GM10266 (cell line): Measurements from ENCODE around the gene ABCA7.
A peak's percentile ranks its signal among the peaks of the same experiment; 100 is the strongest.

Experiments used
- DNase-seq: peaks from one replicate; pipeline ENCODE4 v3.0.0; 2012; ENCODE audit errors: extremely low spot score
- CTCF ChIP-seq: IDR thresholded peaks from 2 replicates; pipeline ENCODE4 v1.5.1; 2012; ENCODE audit warnings: mild to moderate bottlenecking, low read depth; ENCODE audit not compliant: control insufficient read depth, insufficient read depth; ENCODE audit errors: missing control alignments

Gene ABCA7

DNA sequence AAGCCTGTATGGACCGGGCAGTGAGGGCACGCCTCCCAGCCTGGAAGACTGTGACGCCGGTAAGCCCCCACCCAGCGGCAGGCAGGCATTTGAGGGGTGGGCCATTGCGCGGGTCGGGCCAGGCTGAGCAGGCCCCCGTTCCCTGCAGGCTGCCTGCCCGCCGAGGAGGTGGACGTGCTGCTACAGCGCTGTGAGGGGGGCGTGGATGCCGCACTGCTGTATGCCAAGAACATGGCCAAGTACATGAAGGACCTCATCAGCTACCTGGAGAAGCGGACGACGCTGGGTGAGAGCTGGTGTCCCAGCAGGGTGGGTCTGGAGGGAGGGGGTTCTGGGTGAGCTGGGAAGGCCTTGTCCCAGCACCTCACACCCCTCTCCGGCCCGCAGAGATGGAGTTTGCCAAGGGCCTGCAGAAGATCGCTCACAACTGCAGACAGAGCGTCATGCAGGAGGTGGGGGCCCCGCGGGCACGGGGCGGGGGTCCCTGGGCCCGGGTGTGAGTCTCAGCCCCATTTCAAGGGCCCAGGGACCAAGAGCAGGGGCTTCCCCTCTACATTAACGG, 34.1 kb downstream of the ABCA7 start:
- no peak for DNase-seq
- no peak for TF ChIP-seq CTCF

GRCh38 chr19:1074544-1075283, 34.8 kb downstream of the ABCA7 start:
- peak; percentile 98 for DNase-seq

GRCh38 chr19:1076046-1076386, 36.1 kb downstream of the ABCA7 start:
- no peak for DNase-seq
- TF ChIP-seq CTCF, result no peak

More at GRCh38 chr19:1074544-1075283, 34.8 kb downstream of the ABCA7 start:
- TF ChIP-seq CTCF, result no peak

- TF ChIP-seq CTCF, result no peak
- DNase-seq, result peak; percentile 96
Observed at GRCh38 chr19:1076951-1077350, 37.0 kb downstream of the ABCA7 start.

- DNase-seq, result no peak
- no peak for TF ChIP-seq CTCF
Observed at GRCh38 chr19:1079566-1080111, 39.7 kb downstream of the ABCA7 start.

- DNase-seq, result no peak
- no peak for TF ChIP-seq CTCF
Observed at GRCh38 chr19:1080360-1081161, 40.7 kb downstream of the ABCA7 start.
